GM18511 (cell line): Measurements from ENCODE around the gene NEU2.
"Not testable (repeated sequence)": the region's sequence is repeated elsewhere in the genome, so short reads cannot be mapped to it uniquely, and the experiment has no call there.

ENCODE experiments used
- ATAC-seq: cut with Tn5 transposase; IDR thresholded peaks from one replicate; pipeline ENCODE4 v1.9.1; 2021; ENCODE audit warnings: mild to moderate bottlenecking, moderate library complexity; ENCODE audit not compliant: unreplicated experiment

Gene NEU2

GRCh38 chr2:233055362-233055761 is 22.9 kb downstream of the NEU2 start:
- no peak for ATAC-seq

- no peak for ATAC-seq
Measured at GRCh38 chr2:233056961-233057605, 24.6 kb downstream of the NEU2 start.

- no peak for ATAC-seq
Measured at GRCh38 chr2:233058717-233059546, 26.5 kb downstream of the NEU2 start.

- no peak for ATAC-seq
Measured at GRCh38 chr2:233059547-233059796, 27.0 kb downstream of the NEU2 start.

GRCh38 chr2:233059797-233060500 is 27.5 kb downstream of the NEU2 start, which contains the start of gene INPP5D:
Gene INPP5D, plus strand, starts transcription at chr2:233060342. Its CDS starts 137 bp downstream, at chr2:233060479.
- peak; percentile 57 for ATAC-seq

GRCh38 chr2:233060501-233060979 is 28.1 kb downstream of the NEU2 start:
- peak; percentile 1 for ATAC-seq

- ATAC-seq, result no peak
Measured at GRCh38 chr2:233060980-233061590, 28.6 kb downstream of the NEU2 start.

- no peak for ATAC-seq
Measured at GRCh38 chr2:233061591-233062450, 29.3 kb downstream of the NEU2 start.

GRCh38 chr2:233062451-233062850 is 30.0 kb downstream of the NEU2 start:
- no peak for ATAC-seq

- no peak for ATAC-seq
Measured at GRCh38 chr2:233062946-233063268, 30.4 kb downstream of the NEU2 start.

GRCh38 chr2:233063269-233063975 is 30.9 kb downstream of the NEU2 start:
- ATAC-seq, result peak; percentile 46

- ATAC-seq, result no peak
Measured at GRCh38 chr2:233063976-233064411, 31.5 kb downstream of the NEU2 start.

GRCh38 chr2:233064530-233065199 is 32.2 kb downstream of the NEU2 start:
- ATAC-seq, result no peak

- ATAC-seq, result not testable (repeated sequence)
Measured at GRCh38 chr2:233065200-233065589, 32.7 kb downstream of the NEU2 start.

- no peak for ATAC-seq
Measured at GRCh38 chr2:233065954-233066470, 33.5 kb downstream of the NEU2 start.

GRCh38 chr2:233068762-233069418 is 36.4 kb downstream of the NEU2 start:
- no peak for ATAC-seq

- no peak for ATAC-seq
Measured at GRCh38 chr2:233072838-233073237, 40.4 kb downstream of the NEU2 start.

- no peak for ATAC-seq
Measured at GRCh38 chr2:233074106-233074505, 41.6 kb downstream of the NEU2 start.
